HG03066 (cell line): ENCODE measurements around the gene ARL16.

ENCODE experiments used
- ATAC-seq: cut with Tn5 transposase; IDR thresholded peaks from one replicate; pipeline ENCODE4 v1.9.1; 2021; ENCODE audit warnings: low read depth; ENCODE audit not compliant: unreplicated experiment

The ARL16 gene

GRCh38 chr17:81648013-81648706 lies 35.4 kb downstream of the ARL16 start:
- ATAC-seq, result no peak

- ATAC-seq, result no peak
Observed at GRCh38 chr17:81647640-81648012, 36.0 kb downstream of the ARL16 start.

- no peak for ATAC-seq
Observed at GRCh38 chr17:81646869-81647600, 36.6 kb downstream of the ARL16 start.

- ATAC-seq, result no peak
Observed at GRCh38 chr17:81644976-81645952, 38.3 kb downstream of the ARL16 start.

- ATAC-seq, result no peak
Observed at GRCh38 chr17:81644496-81644895, 39.1 kb downstream of the ARL16 start.

- no peak for ATAC-seq
Observed at GRCh38 chr17:81641825-81642489, 41.6 kb downstream of the ARL16 start.

GRCh38 chr17:81640011-81640410 lies 43.6 kb downstream of the ARL16 start:
- ATAC-seq, result no peak

- ATAC-seq, result no peak
Observed at GRCh38 chr17:81638683-81639082, 44.9 kb downstream of the ARL16 start.

- no peak for ATAC-seq
Observed at GRCh38 chr17:81636505-81637288, 46.9 kb downstream of the ARL16 start, which contains the start of the genes NPLOC4 and TSPAN10. TSS of gene NPLOC4 (minus strand) at chr17:81637112. CDS start at chr17:81636930, 182 bp downstream. TSS of gene TSPAN10 (plus strand) at chr17:81637196. CDS start at chr17:81642413, 5,217 bp downstream.

GRCh38 chr17:81635973-81636504 lies 47.6 kb downstream of the ARL16 start:
- no peak for ATAC-seq

GRCh38 chr17:81635431-81635830 lies 48.2 kb downstream of the ARL16 start:
- no peak for ATAC-seq

- no peak for ATAC-seq
Observed at GRCh38 chr17:81631482-81631881, 52.1 kb downstream of the ARL16 start.
